ENCODE measurements around the gene PLA2G2F. TPM values are rescaled to one million over a fixed set of nuclear protein-coding genes. Genes with fewer than 3 reads are reported as not detected.
A peak's percentile ranks its signal among the peaks of the same experiment; 100 is the strongest.

The PLA2G2F gene
- total RNA-seq, 2 experiments from 2014 or later = not detected

GRCh38 chr1:20180844-20181207, 41.7 kb downstream of the PLA2G2F start:
- Mint-ChIP-seq H3K27ac (no peak overlapping the region), H3K27me3 (no peaks in the 10 kb centered on the region), H3K4me1 (ENCODE audit: low read depth) (peaks cover 21% of the 10 kb centered on the region), H3K9me3 (no peaks in the 10 kb centered on the region), H3K36me3 (ENCODE audit: low read depth) (no peaks in the 10 kb centered on the region), H3K4me3 (no peak overlapping the region)
- H3K36me3 ChIP-seq (ENCODE audit: insufficient read depth, low read length) = no peaks in the 10 kb centered on the region
- intact Hi-C loops (cut with DNase I, micrococcal nuclease) = no loop called here
- H3K9me3 ChIP-seq (ENCODE audit: control insufficient read depth in 1 of 2, insufficient read depth in 1 of 2, low read length in 2 of 2) = peaks cover 0 to 9% of the 10 kb centered on the region in 2 experiments
- POLR2A ChIA-PET = no interaction called here
- no peak for TF ChIP-seq CTCF (IDR thresholded peaks at IDR 0.05)
- DNase-seq (no peak), ATAC-seq (ENCODE audit: poor library complexity) (no peak)
- peaks cover 16% of the 10 kb centered on the region for H3K4me1 ChIP-seq (ENCODE audit: insufficient read depth, low read length)
- H3K27ac ChIP-seq (ENCODE audit: low read depth in 1 of 2, low read length in 2 of 2) = no peak overlapping the region
- H3K27me3 ChIP-seq (ENCODE audit: control insufficient read depth in 1 of 2, insufficient read depth in 2 of 2, low read length in 2 of 2) = no peaks in the 10 kb centered on the region
- CTCF ChIA-PET = interaction anchor here (1.1 to 1.2 kb wide), 2 partner anchors 15 to 29 kb away, joined by 4 read pairs; no protein-coding TSS in a partner anchor
- H3K4me3 ChIP-seq (ENCODE audit: low read length) = no peak overlapping the region

GRCh38 chr1:20182415-20182814, 43.3 kb downstream of the PLA2G2F start:
- DNase-seq (no peak), ATAC-seq (ENCODE audit: poor library complexity) (no peak)
- ChIA-PET POLR2A (no interaction called here), CTCF (no interaction called here)
- no peak for TF ChIP-seq CTCF (IDR thresholded peaks at IDR 0.05)
- Mint-ChIP-seq H3K36me3 (ENCODE audit: low read depth) (no peaks in the 10 kb centered on the region), H3K4me1 (ENCODE audit: low read depth) (peaks cover 34% of the 10 kb centered on the region), H3K27ac (no peak overlapping the region), H3K27me3 (no peaks in the 10 kb centered on the region), H3K4me3 (peak overlapping the region; percentile 12), H3K9me3 (no peaks in the 10 kb centered on the region)
- Histone ChIP-seq H3K36me3 (ENCODE audit: insufficient read depth, low read length) (no peaks in the 10 kb centered on the region), H3K27me3 (ENCODE audit: control insufficient read depth in 1 of 2, insufficient read depth in 2 of 2, low read length in 2 of 2) (no peaks in the 10 kb centered on the region), H3K4me3 (ENCODE audit: low read length) (no peak overlapping the region), H3K4me1 (ENCODE audit: insufficient read depth, low read length) (peaks cover 31% of the 10 kb centered on the region), H3K27ac (ENCODE audit: low read depth in 1 of 2, low read length in 2 of 2) (no peak overlapping the region), H3K9me3 (ENCODE audit: control insufficient read depth in 1 of 2, insufficient read depth in 1 of 2, low read length in 2 of 2) (peaks cover 0 to 9% of the 10 kb centered on the region in 2 experiments)
- intact Hi-C loops (cut with DNase I, micrococcal nuclease) = no loop called here

- POLR2A ChIA-PET = no interaction called here
These were observed 43.9 kb downstream of the PLA2G2F start for GRCh38 chr1:20183035-20183434.

More at GRCh38 chr1:20183035-20183434, 43.9 kb downstream of the PLA2G2F start:
- H3K4me1 Mint-ChIP-seq (ENCODE audit: low read depth) = peaks cover 41% of the 10 kb centered on the region
- H3K27me3 Mint-ChIP-seq = no peaks in the 10 kb centered on the region
- Histone ChIP-seq H3K4me3 (ENCODE audit: low read length) (no peak overlapping the region), H3K4me1 (ENCODE audit: insufficient read depth, low read length) (peaks cover 37% of the 10 kb centered on the region), H3K27me3 (ENCODE audit: control insufficient read depth in 1 of 2, insufficient read depth in 2 of 2, low read length in 2 of 2) (no peaks in the 10 kb centered on the region), H3K9me3 (ENCODE audit: control insufficient read depth in 1 of 2, insufficient read depth in 1 of 2, low read length in 2 of 2) (peaks cover 0 to 9% of the 10 kb centered on the region in 2 experiments), H3K27ac (ENCODE audit: low read depth in 1 of 2, low read length in 2 of 2) (no peak overlapping the region), H3K36me3 (ENCODE audit: insufficient read depth, low read length) (no peaks in the 10 kb centered on the region)
- no peaks in the 10 kb centered on the region for H3K36me3 Mint-ChIP-seq (ENCODE audit: low read depth)
- H3K27ac Mint-ChIP-seq = peak overlapping the region; percentile 79
- DNase-seq (no peak), ATAC-seq (ENCODE audit: poor library complexity) (no peak)
- CTCF ChIA-PET = interaction anchor here (1.4 kb wide), 1 partner anchor 30 kb away, joined by 3 read pairs; no protein-coding TSS in a partner anchor
- TF ChIP-seq CTCF (IDR thresholded peaks at IDR 0.05) = no peak
- H3K9me3 Mint-ChIP-seq = no peaks in the 10 kb centered on the region
- intact Hi-C loops (cut with DNase I, micrococcal nuclease) = no loop called here
- no peak overlapping the region for H3K4me3 Mint-ChIP-seq

Measured in CD4-positive, alpha-beta T cell (primary cell).